Ramos (cell line): ENCODE measurements around the gene GNAI3.

Experiments
- in situ Hi-C: fragments of 300-500 bp; cut with MboI; formaldehyde crosslinking; loops from one replicate; pipeline ENCODE4 v1.14.3; 2022; ENCODE audit warnings: low sequenced_read_pairs; ENCODE audit not compliant: unreplicated experiment

The GNAI3 gene

DNA sequence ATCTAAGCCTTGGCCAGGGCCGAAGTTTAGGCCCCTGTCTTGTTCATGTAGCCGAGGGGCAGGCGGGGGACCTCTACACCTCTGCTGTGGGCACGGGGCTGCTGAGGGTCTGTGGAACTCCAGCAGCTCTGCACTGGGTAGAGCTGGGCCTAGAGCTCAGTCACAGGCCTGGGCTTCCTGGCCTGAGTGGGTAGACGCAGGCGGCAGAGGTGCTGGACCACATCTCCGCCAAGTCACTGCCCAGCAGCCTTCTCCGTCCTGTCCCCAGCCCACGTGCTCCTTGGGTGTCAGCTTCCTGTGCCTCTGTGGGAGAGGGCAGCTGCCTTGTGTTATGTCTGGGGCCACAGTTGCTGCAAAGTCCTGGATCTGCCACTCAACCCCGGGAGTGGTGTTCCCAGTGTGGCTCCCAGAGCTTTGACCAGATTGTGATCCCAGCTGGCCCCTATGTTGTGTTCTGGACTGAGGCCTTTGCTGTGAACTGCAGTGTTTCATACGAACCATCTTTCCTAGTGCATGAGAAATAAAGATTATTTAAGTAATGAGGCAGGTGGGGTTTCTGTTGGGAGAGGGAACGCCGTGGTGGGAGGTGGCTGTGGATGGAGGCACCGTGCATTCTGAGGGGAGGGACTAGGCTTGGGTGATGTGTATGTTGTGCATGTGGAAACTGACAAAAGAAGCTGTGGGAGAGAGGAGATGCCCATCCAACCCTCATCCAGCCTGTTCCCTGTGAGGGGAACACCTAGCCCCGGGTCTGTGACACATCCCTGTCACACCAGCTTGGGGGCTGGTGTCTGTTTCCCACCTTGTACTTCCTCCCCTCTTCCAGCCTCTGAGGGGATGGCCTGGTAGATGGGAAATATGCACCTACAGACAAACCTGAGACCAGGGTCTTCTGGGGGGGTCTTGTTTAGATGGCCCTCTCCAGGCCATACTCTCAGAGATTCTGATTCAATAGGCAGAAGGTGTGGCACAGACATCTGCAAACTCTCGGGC, 83.4 kb downstream of the GNAI3 start:
- in situ Hi-C loops = no loop called here

DNA sequence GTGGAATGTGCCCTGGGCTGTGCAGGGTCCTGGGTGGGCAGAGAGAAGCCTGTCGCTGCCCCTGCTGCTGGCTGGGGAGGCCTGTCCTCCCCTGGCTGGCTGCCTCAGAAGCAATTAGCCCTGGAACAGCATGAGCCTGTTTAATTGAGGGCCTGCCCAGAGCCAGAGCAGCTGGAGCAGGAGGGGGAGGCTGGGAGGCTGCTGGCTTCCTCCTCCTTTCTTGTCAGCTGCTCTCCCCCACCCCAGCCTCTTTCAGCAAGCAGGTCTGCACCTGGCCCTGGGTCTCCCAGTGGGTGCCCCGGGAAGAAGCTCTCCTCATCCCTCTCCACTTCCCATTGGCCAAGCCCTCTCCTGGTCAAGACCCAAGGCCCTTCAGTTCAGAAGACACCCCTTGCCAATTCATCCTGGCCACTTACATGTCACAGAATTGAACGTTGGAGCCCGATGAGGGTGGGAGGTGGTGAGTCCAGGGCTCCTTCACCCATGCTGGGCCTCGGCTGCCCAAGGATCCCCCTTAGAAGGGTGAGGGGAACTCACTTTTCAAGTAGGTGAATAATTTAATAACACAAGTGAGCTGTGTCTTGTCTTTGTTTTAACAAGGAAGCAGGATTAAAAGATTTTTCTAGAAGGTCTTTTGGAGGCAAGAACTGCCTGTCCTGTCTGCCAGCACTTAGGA, 84.4 kb downstream of the GNAI3 start:
- in situ Hi-C loops = no loop called here

DNA sequence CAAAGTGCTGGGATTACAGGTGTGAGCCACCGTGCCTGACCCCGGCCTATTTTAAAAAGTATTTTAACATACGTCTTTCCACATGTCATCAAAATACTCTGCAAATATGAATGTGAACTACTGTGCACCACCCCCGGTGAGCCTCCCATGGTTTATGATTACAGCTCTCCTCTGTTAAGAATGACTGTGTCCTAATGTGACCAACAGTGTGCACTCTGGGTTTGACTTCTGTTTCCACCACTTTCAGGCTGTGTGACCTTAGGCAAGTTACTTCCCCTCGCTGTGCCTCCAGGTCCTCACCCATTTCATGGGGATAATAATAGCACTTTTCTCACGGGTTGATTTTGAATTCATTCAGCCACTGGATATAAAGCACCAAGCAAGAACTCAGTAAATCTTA, 85.9 kb downstream of the GNAI3 start:
- in situ Hi-C loops = no loop called here

DNA sequence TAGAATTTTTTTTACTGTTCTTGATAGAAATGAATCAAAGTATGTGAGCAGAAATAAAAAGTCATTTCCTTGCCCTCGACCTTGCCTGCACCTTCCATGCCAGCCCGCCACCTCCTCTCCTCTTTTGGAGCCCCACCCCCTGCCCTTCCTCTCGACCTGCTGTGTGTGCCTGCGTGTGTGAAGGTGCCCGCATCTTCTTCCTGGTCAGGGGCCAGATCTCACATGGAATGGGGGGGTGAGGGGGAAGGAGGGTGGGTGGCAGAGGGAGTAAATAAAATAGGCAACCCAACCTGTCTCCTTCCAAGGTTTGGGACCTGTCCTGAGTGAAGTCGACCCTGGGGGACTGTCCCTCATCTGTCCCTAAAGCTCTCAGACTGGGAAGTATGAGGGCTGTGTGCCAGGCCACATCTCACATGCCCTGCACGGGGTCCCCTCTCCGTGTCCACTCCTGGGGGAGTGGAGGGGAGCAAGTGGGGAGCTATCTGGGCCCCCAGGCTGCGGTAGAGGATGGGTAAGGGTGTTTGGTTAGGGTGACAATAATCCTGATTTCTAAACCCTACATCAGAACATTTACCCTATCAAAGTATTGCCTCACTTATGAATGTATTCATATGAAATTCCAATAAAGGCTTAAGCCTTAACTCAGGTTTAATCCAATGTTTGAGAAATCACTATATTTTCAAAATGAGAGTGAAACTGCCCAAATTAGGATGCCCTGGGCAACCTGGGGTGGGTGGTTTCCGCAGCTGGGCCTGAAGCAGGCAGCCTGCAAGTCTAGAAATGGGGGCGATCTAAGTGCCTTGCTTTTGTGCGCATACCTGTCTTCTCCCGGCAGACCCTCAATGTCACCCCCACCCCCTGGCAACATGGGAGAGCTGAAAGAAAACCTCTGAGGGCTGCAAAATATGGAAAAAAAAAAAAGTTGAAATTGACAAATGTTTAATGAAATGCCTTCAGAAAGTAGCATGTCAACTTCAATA, 86.6 kb downstream of the GNAI3 start:
- in situ Hi-C loops = no loop called here

DNA sequence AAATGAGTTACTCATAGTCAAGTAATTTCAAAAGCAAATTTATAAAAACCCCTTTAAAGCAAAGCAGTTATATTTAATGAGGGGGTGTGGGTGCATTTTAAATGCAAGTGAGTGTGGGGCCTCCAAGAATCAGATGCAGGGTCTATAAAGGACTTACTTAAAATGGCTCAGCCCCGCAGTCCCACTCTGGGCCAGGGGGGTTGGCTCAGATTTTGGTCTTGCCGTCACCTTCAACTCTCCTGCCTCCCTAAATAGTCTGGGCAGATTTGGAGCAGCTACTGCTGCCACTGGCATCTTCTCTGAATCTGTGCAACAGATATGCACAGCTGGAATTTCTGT, 87.4 kb downstream of the GNAI3 start:
- in situ Hi-C loops = no loop called here

DNA sequence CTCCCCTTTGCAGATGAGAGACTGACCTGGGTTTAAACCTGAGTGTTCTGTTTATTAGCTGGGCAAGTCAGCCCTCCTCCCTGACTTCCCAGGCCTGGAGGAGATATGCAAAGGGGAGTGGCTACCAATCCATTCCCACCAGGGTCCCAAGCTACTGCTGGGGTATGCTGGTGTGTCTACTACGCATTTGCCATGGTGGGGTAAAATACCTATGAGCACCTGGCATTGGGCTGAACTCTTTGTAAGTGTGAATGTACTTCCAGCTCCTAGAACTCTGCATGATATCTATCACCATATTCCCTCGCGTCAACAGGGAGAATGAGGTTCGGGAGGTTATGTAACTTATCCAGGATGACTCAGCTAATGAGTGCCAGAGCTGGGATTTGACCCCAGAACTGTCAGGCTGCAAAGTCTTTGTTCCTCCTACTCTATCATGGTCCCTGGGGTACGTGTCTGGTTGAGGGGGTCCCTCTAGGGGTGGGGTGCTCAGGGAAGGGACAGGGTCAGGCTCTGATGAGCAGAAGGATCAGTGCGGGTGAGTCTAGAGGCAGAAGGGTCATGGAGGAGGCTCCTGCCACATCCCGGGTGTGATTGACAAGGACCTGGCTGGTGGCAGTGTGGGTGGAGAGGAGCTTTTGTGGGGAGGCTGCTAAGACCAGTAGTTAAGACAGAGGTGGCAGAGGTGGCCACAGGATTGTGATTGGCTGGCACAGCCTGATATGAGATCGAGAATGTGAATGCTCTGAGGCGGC, 88.0 kb downstream of the GNAI3 start:
- in situ Hi-C loops = no loop called here

DNA sequence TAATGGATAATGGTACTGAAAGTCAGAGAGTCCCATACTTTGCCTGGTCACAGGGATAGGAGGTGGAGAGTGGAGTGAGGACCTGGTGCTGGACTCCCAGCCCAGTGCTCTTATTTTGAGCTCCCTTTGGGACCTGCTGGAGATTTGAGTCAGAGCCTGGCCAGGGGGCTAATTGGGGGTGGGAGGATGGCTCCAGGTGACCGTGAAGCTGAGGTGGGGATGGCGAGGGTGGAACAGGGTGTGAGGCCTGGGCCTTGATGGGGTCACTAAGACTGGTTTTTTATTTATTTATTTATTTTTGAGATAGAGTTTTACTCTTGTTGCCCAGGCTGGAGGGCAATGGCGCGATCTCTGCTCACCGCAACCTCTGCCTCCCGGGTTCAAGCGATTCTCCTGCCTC, 89.0 kb downstream of the GNAI3 start:
- in situ Hi-C loops = no loop called here

DNA sequence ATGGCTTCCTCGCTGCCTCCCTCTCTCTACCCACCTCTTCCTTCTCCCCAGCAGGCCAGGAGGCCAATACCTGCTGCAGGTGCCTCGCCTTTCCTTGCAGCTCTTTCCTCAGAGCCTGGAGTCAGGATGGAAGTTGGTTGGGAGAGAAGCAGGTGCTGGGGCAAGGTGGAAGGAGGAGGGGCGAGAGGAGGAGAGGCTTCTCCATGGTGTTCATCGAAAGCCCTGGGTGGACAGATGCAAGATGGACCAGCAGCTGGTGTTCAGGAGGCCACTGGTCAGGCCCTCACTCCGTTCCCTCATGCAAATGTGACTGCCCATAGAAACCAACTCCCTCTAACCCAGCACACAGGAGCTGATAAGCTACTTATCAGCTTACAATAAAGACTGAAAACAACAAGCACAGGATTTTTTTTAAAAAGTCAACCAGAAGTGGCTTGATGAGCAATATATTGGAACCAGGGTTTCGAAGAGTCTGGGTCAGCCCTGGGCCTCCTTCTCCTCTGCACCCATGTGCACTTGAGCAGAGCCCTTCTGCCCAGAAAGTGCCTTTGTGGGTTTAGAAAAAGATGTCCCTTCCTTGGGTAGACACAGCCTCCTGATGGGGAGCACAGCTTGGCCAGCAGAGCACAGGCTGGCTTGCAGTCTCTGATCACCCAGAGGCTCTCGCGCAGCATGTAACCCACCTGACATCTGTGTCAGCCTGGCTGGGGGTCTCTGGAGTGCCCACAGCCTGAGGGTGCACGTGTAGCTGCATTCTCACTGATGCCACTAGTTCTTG, 90.8 kb downstream of the GNAI3 start:
- in situ Hi-C loops = no loop called here

DNA sequence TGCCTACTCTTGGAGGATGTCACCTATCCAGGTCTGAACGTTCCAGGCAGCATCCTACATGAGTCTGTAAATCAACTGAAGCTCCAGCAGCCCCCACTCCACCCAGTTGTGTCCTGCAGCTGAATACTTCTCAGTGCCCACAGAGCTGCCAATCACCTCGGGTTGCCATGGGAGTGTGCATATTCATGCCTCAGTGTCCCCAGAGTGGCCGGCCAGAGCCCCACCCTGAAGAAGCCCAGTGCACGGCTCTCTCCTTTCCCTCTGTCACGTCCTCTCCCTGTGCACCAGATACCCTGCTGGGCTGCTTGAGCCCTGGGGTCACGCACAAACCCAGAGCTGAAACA, 91.4 kb downstream of the GNAI3 start:
- in situ Hi-C loops = loop anchor here (5.0 kb wide), 2 partner anchors 132 to 347 kb away; no protein-coding TSS in a partner anchor

DNA sequence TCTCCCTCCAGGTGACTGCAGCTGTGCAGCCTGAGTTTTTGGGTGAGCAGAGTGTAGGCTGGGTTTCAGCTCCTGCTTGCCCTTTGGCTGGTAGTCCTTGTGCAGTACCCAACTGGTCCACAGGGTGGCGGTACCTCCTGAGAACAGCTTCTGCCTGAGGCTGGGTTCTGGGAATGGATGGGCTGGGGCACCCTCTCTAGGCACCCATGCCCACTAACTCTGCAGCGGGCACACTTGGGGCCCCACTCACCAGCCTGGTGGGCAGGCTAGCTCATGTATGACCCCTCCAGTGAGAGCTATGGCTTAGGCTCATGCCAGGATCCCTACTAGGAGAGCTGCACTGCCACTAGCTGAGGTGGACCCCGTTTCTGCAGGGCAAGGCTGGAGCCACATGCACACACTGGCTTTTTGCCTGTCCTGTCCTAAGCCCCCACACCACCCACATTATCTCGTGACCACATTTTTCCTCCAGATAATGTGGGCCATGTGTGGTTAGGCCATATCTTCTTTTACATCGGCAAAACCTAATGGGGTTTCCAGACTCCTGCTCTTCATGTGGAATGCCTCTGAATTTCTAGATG, 92.0 kb downstream of the GNAI3 start:
- in situ Hi-C loops = loop anchor here (5.0 kb wide), 2 partner anchors 132 to 347 kb away; no protein-coding TSS in a partner anchor

DNA sequence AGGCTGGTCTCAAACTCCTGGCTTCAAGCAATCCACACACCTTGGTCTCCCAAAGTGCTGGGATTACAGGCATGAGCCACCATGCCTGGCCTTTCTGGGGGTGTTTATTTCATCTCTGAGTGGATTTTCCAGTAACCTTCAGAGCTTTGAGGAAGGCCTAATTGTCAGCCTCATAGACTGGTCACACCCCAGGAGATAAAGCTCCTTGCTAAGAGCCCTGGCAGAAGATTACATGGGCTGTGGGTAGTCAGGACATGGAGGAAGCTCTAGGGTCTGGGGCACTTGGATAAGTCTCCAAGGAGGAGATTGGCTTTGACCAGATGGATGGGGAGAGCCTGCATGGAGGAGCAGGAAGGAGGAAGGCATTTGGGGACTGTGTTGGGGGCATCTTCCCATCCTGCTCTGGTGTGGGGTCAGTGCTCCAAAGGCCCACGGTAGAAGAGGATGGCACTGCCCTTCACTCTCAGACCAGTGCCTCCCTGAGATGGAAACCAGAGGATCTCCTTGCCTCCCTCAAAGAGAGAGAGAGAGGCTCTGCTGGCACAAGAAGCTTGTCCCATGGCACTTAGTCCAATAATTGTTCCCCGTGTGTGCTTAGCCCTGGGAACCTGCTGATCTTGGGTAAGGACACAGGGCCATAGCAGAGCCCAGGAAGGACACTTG, 92.8 kb downstream of the GNAI3 start:
- in situ Hi-C loops = loop anchor here (5.0 kb wide), 2 partner anchors 131 to 346 kb away; no protein-coding TSS in a partner anchor

DNA sequence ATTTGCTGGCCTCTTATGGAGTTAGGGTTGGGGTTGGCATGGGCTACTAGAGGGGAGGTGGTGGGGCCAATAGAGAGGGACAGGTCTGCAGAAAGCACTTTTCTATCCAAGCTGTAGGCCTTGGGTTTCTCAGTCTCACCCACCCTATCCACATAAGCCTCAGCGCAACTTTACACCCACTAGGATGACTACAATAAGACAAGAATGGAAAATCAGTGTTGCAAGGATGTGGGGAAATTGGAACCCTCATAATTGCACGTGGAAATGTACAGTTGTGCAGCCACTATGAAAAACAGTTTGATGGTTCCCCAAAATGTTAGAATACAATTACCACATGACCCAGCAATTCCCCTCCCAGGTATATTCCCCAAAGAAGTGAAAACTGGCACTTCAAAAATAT, 93.4 kb downstream of the GNAI3 start:
- in situ Hi-C loops = loop anchor here (5.0 kb wide), 2 partner anchors 130 to 345 kb away; no protein-coding TSS in a partner anchor

DNA sequence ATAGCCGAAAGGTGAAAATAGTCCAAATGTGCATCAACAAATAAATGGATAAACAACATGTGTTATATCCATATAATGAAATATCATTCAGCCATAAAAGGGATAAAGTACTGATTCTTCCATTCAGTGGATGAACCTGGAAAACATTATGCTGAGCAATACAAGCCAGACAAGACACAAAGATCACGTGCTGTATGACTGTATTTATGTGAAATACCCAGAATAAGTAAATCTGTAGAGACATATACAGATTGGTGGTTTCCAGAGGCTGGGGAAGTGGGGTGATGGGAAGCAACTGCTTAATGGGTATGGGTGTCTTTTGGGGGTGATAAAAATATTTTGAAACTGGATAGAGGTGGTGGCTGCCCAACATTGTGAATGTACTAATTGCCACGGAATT, 94.2 kb downstream of the GNAI3 start:
- in situ Hi-C loops = loop anchor here (5.0 kb wide), 2 partner anchors 130 to 345 kb away; no protein-coding TSS in a partner anchor

DNA sequence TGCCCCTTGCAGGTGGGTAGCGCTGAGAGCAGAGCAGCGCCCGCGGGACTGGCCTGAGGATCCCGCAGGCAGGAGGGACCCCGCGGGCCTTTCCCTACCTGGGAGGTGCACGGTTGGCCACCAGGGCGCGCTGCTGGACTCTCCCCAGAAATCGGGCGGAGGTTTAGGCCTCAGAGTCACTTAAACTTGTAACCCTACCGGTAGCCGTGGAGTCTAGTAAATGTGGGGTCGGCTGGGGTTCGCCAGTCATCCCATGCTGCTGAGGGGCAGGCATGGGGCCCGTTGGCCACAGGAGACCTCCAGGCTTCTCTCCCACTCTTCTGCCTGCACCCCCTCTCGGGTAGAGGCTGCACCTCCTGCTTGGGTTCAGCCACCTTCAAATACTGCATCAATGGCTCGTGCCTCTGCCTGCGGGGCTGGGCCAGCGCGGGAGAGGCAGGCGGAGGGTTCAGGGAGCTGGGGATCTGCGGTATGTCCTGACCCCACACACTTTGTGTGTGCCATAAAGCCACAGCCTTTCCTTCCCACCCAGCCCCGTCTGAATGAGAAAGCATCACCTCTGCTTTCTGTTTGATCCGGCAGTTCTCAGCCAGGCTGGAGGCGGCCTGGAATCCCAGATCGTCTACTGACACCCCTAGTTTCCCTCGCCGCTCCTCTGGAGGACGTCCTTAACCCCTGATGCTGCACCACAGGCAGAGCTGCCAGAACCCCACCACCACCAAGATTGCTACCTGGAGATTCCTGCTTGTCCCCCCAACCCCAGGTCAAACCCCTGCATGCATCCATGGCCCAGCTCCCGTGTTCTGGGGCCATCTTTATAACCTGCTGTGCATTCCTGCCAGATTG, 95.2 kb downstream of the GNAI3 start:
- in situ Hi-C loops = loop anchor here (5.0 kb wide), 2 partner anchors 129 to 344 kb away; no protein-coding TSS in a partner anchor

DNA sequence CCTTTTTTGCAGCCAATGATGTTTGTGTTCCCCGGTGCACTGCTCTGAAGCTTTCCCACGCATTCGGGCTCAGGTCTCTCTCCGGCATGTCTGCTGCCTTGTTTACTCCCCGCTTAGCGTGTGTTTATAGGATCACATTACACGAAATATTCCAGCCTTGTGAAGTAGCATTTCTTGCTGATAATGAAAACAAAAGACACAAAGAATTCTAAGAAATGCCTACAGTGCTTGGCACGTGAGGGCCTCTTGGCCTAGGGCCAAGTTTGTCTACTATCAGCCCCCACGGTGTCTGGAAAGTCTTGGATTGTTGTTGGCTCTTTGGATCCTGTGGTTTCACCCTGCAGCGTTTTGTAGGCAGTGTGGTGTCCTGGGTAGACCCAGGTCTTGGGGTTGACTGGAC, 96.3 kb downstream of the GNAI3 start:
- in situ Hi-C loops = loop anchor here (5.0 kb wide), 2 partner anchors 128 to 343 kb away; no protein-coding TSS in a partner anchor

DNA sequence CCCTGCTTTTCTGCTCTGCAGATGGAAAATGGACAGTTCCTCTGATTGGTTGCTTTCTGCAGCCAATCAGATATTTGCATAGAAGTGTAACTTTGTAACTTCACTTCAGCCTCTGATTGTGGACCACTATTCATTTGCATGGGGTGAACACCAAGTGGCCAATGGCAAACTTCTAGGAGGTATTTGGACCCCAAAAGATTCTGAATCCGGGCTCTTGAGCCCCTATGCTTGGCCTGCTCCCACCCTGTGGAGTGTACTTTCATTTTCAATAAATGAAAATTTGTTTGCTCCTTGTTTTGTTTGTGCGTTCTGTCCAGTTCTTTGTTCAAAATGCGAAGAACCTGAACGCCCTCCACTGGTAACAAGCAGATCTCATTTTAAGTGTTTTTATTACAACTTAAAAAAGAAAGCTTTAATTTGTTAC, 101.1 kb downstream of the GNAI3 start:
- in situ Hi-C loops = no loop called here

DNA sequence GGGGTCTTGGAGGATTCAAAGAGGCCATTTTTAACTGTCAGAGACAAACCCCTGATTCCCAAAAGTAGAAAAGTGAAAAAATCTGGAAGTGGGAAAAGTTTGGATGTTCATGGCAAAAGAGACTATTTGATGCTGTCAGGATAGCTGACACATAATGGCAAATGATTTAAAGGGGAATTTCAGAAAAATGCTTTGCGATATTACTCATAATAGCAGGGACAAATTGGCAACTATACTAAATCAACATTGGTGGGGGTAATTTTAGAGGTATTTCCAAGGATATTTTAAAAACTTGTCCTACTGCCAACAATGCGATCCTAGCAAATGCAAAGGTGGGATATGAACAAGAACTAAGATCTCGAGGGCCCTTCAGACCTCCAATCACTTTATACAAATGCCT, 102.2 kb downstream of the GNAI3 start:
- in situ Hi-C loops = no loop called here
